ENCODE measurements around the gene ACOT11.

DNA sequence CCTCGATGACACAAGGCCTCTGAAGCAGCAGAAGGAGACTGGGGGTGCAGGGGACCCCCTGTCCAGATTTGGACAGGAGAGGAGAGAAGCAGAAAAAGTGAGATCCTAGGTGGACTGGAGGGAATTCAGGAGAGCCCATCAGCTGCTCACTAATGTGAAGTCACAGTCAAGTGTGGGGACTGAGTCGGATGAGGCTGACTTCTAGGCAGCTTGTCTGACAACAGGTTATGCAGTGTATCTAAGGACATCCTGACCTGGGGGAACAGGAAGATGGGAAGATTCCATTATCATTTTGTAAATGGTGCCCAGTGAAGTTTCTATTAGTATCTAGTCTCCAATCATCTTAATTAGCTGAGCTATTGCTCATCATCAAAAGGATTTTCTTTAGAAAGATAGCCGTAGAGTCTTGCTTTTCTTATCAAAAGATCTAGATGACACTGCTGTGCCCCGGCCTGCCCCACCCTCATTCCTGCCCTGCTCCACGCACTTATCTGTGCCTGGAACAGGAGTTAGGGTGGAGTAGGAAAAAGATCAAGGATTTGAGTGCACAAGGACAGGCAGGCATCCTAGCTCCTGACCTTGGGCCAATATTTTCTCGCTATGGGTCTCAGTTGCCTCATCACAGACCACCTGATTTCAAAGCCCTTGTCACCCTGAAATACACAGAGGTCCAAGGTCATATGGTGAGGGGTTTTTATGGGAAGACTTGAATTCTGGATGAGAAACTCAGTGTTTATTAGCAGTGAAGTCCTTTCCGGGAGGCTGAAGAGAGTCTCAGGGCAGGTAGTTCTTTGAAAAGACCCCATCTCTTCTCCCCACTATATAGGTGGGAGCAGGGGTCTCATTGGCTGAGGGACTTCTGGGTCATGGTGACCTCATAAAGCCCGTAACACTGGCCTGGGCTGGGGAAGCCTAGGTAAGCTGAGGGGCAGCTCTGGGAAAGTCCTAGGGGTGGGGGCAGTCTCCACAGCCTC, 93.1 kb downstream of the ACOT11 start, which contains the start of gene MROH7:
- TF ChIP-seq, protein P1, sequence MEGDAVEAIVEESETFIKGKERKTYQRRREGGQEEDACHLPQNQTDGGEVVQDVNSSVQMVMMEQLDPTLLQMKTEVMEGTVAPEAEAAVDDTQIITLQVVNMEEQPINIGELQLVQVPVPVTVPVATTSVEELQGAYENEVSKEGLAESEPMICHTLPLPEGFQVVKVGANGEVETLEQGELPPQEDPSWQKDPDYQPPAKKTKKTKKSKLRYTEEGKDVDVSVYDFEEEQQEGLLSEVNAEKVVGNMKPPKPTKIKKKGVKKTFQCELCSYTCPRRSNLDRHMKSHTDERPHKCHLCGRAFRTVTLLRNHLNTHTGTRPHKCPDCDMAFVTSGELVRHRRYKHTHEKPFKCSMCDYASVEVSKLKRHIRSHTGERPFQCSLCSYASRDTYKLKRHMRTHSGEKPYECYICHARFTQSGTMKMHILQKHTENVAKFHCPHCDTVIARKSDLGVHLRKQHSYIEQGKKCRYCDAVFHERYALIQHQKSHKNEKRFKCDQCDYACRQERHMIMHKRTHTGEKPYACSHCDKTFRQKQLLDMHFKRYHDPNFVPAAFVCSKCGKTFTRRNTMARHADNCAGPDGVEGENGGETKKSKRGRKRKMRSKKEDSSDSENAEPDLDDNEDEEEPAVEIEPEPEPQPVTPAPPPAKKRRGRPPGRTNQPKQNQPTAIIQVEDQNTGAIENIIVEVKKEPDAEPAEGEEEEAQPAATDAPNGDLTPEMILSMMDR (IDR thresholded peaks at IDR 0.05) = no peak
- TF ChIP-seq POLR2A (IDR thresholded peaks at IDR 0.05) = no peak
